ENCODE measurements around the gene SHISA6. TPM values are rescaled to one million over a fixed set of nuclear protein-coding genes. Genes with fewer than 3 reads are reported as not detected.
"Not testable (repeated sequence)": the region's sequence is repeated elsewhere in the genome, so short reads cannot be mapped to it uniquely, and the experiment has no call there.

The SHISA6 gene
- total RNA-seq, 4 donors from 2014 or later, result 0.14 to 4.2 (median 0.32) TPM; not detected in 1

DNA sequence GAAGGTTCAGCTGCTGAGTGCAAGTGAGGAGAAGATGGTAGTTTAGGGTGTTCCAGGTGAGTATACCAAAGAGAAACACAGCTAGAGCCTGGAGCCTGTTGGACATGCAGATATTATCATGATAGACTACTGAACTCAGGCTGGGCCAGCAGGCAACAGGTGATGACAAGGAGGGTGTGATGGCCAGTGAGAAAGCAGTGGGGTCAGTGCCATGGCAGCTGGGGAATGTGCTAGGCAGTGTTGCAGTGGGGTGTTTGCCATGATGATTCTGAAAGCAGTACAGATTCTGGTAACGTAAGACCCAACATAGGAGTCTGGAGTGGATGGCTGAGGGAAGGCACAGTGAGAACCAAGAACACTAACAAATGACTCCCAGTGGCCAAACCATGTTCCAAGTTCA is 57.4 kb downstream of the SHISA6 start:
- Histone ChIP-seq H3K9me3 (no peaks in the 10 kb centered on the region), H3K36me3 (no peaks in the 10 kb centered on the region), H3K4me3 (no peak overlapping the region), H3K27me3 (no peaks in the 10 kb centered on the region), H3K4me1 (no peaks in the 10 kb centered on the region), H3K27ac (no peak overlapping the region)
- intact Hi-C loops (cut with DNase I; ENCODE audit: low total_unique reads) (no loop called here), in situ Hi-C loops (cut with MboI; ENCODE audit: low pct_ligation_motif_present in 1 of 4, low pct_unique_long_range_greater_than_20kb in 1 of 4, low sequenced_read_pairs in 3 of 4) (loop anchor here in 1 of 4 donors (10.0 kb wide), 1 partner anchor 424 kb away; no protein-coding TSS in a partner anchor)
- 87% methylated on average over 1 of the region's 1 CpG; no CpG with 5 or more reads in 1 of the 2 donors for WGBS, 2 donors (ENCODE audit: low coverage in 1 of 2)
- TF ChIP-seq POLR2AphosphoS5 (IDR thresholded peaks at IDR 0.05) (no peak), EP300 (IDR thresholded peaks at IDR 0.05; ENCODE audit: low read depth) (no peak), POLR2A (IDR thresholded peaks at IDR 0.05) (no peak)
- TF ChIP-seq, protein P1, sequence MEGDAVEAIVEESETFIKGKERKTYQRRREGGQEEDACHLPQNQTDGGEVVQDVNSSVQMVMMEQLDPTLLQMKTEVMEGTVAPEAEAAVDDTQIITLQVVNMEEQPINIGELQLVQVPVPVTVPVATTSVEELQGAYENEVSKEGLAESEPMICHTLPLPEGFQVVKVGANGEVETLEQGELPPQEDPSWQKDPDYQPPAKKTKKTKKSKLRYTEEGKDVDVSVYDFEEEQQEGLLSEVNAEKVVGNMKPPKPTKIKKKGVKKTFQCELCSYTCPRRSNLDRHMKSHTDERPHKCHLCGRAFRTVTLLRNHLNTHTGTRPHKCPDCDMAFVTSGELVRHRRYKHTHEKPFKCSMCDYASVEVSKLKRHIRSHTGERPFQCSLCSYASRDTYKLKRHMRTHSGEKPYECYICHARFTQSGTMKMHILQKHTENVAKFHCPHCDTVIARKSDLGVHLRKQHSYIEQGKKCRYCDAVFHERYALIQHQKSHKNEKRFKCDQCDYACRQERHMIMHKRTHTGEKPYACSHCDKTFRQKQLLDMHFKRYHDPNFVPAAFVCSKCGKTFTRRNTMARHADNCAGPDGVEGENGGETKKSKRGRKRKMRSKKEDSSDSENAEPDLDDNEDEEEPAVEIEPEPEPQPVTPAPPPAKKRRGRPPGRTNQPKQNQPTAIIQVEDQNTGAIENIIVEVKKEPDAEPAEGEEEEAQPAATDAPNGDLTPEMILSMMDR (IDR thresholded peaks at IDR 0.05), result no peak
- no peak for DNase-seq

DNA sequence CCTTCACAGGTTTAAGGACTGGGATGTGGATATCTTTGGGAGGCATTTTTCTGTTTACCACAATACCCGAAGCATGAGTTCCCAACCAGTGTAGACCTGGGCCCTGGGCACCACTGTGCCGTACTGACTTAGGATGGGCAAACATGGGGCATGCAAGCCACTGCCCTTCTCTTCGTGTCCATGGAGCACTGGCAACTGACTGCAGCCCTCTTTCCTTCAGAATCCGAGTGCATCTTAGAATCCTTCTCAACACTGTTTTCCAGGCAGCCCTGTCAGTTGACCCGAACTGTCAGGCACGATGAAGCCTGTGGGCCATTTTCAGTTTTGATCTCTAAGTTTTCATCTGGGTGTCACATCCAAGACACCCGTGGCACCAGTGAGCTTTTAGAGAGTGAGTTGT is 59.2 kb downstream of the SHISA6 start:
- no peaks in the 10 kb centered on the region for H3K4me1 ChIP-seq
- no peaks in the 10 kb centered on the region for H3K27me3 ChIP-seq
- H3K27ac ChIP-seq, result no peak overlapping the region
- no peaks in the 10 kb centered on the region for H3K36me3 ChIP-seq
- no peak overlapping the region for H3K4me3 ChIP-seq
- intact Hi-C loops (cut with DNase I; ENCODE audit: low total_unique reads) (no loop called here), in situ Hi-C loops (cut with MboI; ENCODE audit: low pct_ligation_motif_present in 1 of 4, low pct_unique_long_range_greater_than_20kb in 1 of 4, low sequenced_read_pairs in 3 of 4) (no loop called here)
- no peak for TF ChIP-seq EP300 (IDR thresholded peaks at IDR 0.05; ENCODE audit: low read depth)
- TF ChIP-seq, protein P1 (IDR thresholded peaks at IDR 0.05), result no peak
- TF ChIP-seq POLR2A (IDR thresholded peaks at IDR 0.05), result no peak
- no peak for TF ChIP-seq POLR2AphosphoS5 (IDR thresholded peaks at IDR 0.05)
- WGBS, 2 donors (ENCODE audit: low coverage in 1 of 2), result 86 to 95% methylated on average over 6 to 7 of the region's 7 CpGs
- no peak for DNase-seq
- no peaks in the 10 kb centered on the region for H3K9me3 ChIP-seq

DNA sequence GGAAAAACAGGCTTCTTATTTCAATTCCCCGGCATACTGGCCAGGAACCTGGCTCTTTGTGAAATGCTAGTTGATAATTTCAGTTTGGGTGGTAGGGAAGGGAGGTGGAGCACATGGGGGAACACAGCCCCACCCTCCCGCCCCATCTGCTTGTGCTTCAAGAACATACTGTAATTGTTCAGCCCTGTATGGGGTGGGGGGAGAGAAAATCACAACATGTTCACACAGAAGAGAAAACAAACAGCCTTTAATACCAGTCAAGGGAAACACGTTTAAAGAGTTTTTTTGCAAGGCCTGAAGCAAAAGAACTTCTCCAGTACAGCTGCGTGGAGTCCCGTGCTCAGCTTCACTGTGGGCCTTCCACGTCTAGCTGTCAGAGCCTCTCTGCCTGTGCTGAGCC is 59.7 kb downstream of the SHISA6 start:
- WGBS, 2 donors (ENCODE audit: low coverage in 1 of 2), result 71 to 76% methylated on average over 6 of the region's 6 CpGs
- TF ChIP-seq EP300 (IDR thresholded peaks at IDR 0.05; ENCODE audit: low read depth), result no peak
- TF ChIP-seq POLR2AphosphoS5 (IDR thresholded peaks at IDR 0.05), result no peak
- no peak for TF ChIP-seq POLR2A (IDR thresholded peaks at IDR 0.05)
- TF ChIP-seq, protein P1 (IDR thresholded peaks at IDR 0.05), result no peak
- in situ Hi-C loops (cut with MboI; ENCODE audit: low pct_ligation_motif_present in 1 of 4, low pct_unique_long_range_greater_than_20kb in 1 of 4, low sequenced_read_pairs in 3 of 4), result no loop called here

DNA sequence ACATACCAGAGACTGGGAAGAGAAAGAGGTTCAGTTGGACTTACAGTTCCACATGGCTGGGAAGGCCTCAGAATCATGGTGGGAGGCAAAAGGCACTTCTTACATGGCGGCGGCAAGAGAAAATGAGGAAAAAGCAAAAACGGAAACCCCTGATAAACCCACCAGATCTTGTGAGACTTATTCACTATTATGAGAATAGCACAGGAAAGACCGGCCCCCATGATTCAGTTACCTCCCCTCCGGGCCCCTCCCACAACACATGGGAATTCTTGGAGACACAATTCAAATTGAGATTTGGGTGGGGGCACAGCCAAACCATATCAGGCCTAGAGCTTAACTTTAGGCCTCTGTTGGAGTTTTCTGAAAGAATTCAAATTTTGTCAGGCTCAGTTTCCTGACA is 60.9 kb downstream of the SHISA6 start:
- in situ Hi-C loops (cut with MboI; ENCODE audit: low pct_ligation_motif_present in 1 of 4, low pct_unique_long_range_greater_than_20kb in 1 of 4, low sequenced_read_pairs in 3 of 4); intact Hi-C loops (cut with DNase I; ENCODE audit: low total_unique reads): not testable (repeated sequence)
- 88 to 100% methylated on average over 1 to 5 of the region's 5 CpGs for WGBS, 2 donors (ENCODE audit: low coverage in 1 of 2)

More for the DNA sequence above, 59.7 kb downstream of the SHISA6 start:
- Histone ChIP-seq H3K9me3 (no peaks in the 10 kb centered on the region), H3K27ac (no peak overlapping the region), H3K36me3 (no peaks in the 10 kb centered on the region), H3K4me3 (no peak overlapping the region), H3K4me1 (no peaks in the 10 kb centered on the region), H3K27me3 (no peaks in the 10 kb centered on the region)
- intact Hi-C loops (cut with DNase I; ENCODE audit: low total_unique reads), result no loop called here
- no peak for DNase-seq

More for the DNA sequence above, 60.9 kb downstream of the SHISA6 start:
- H3K4me1 ChIP-seq, DNase-seq, H3K36me3 ChIP-seq, H3K4me3 ChIP-seq, H3K27ac ChIP-seq, H3K9me3 ChIP-seq, H3K27me3 ChIP-seq: not testable (repeated sequence)

Measured in transverse colon (tissue), 4 donors.